Retinal pigment epithelial cell (primary cell): Measurements from ENCODE around the gene ADGRD1.

Experiments used
- DNase-seq: peaks from one replicate; pipeline ENCODE4 v3.0.0-alpha.2; 2010; ENCODE audit warnings: low read depth
- H3K4me3 ChIP-seq: 2 replicates; pipeline ENCODE4 v1.5.1; 2011; ENCODE audit warnings: mild to moderate bottlenecking, low read length, control low read depth, moderate library complexity
- TF ChIP-seq, protein P1 (sequence below): conservative IDR thresholded peaks from 2 replicates; pipeline ENCODE4 v1.5.1; 2011; ENCODE audit warnings: low read depth, low read length, control low read depth, inconsistent platforms

The ADGRD1 gene

DNA sequence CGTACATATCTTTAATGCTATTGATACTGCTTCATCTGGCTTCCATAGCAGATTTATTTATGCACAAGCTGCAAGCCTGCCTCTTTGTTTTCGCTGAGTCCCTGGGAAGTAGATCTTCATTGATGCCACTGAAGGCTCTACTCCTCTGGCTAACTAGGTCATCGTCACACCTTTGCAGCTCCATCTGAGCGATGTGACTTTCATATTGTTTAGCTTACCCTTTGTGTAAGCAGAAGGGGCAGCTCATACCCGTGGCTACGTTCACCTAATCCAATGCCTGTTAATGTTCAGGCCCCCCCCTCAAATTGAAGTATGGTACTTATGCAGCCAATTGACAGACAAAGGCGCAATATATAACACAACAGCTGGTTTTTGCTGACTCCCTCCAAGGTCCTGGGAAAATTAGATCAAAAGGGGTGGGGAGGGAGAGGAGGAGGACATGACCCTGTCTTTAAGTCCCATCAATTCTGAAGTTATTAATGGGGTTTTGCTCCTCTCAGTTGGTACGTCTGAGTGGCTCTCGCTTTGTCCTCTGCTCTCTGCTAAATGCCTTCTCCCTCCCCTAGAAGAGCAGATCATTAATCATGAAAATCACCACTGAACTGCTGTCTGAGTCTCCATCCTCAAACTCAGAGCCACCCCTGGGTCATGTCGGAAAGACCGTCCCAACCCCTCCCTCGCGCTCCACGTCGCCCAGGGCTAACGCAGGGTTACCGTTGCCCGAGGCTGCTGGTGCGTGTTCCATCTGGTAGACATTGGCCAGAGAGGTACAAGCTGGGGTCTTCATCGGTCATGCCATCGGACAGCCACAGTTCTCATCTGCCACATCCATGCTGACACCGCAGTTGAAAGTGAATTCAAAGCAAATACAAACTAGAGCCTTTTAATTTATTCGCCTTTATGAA lies 128.8 kb downstream of the ADGRD1 start:
- no peak for DNase-seq
- H3K4me3 ChIP-seq, result no peak overlapping the region
- TF ChIP-seq, protein P1, sequence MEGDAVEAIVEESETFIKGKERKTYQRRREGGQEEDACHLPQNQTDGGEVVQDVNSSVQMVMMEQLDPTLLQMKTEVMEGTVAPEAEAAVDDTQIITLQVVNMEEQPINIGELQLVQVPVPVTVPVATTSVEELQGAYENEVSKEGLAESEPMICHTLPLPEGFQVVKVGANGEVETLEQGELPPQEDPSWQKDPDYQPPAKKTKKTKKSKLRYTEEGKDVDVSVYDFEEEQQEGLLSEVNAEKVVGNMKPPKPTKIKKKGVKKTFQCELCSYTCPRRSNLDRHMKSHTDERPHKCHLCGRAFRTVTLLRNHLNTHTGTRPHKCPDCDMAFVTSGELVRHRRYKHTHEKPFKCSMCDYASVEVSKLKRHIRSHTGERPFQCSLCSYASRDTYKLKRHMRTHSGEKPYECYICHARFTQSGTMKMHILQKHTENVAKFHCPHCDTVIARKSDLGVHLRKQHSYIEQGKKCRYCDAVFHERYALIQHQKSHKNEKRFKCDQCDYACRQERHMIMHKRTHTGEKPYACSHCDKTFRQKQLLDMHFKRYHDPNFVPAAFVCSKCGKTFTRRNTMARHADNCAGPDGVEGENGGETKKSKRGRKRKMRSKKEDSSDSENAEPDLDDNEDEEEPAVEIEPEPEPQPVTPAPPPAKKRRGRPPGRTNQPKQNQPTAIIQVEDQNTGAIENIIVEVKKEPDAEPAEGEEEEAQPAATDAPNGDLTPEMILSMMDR, result no peak

DNA sequence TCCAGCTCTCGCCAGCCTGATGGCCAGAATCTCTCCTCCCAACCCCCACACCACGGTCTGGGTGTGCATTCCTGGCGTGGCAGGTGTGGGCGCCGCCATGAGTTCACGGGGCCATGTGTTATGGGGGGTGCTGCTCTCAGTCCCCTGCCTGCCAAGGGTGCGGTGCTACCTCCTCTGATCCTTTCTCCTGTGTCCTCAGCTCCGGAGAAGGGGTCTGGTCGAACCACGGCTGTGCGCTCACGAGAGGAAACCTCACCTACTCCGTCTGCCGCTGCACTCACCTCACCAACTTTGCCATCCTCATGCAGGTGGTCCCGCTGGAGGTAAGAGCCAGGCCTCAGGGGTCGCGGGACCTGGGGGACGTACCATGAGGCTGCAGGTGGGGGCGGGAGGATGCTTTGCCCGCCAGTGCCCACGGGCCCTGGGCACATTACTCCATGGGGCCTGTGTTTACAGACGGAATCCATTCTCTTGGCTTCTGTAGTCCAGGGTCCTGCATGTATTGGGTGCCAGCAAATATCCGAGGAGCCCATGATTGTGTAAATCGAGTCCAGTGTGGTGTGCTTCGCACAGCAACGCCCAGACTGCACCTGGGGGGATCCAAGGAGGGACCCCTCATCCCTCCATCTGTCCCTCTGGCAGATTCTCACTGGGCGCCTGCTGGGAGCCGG lies 130.8 kb downstream of the ADGRD1 start:
- no peak for DNase-seq
- H3K4me3 ChIP-seq, result no peak overlapping the region
- TF ChIP-seq, protein P1, result no peak

GRCh38 chr12:131085125-131085815 lies 131.6 kb downstream of the ADGRD1 start:
- TF ChIP-seq, protein P1, result no peak
- no peak for DNase-seq
- no peak overlapping the region for H3K4me3 ChIP-seq

DNA sequence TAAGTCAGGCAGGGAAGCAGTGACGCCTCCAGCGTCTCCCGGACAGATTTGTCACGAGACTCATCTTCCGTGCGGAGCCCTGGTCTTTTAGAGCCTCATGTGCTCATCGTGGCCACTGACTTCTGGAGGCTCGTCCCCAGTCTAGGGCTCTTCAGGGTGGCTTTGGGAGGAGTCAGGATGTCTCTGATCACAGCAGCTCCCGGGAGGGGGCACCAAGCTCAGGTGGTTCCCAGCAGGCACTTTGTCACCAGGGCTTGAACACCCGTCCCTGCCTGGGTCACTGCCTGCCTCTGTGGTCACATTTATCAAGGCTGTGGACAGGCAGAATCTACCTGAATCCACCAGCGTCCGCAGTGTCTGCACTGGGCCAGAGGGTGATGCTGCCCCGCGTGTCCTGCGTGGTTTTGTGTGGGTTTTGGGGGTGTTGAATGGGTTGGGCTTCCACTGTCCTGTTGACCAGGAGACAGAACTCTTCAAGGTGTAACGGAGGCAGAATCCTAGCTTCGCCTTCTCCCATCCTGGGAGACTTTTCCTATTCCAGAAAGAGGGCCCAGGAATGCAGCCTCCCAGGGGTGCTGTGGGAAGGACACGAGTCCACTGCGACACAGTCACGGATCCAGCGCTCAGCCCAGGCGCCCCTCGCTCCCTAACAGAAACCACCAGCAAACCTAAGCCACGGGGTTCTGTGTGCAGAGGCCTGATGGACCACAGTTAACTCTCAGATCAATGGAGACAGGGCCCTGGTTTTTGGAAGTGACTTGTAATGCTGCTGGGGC lies 132.3 kb downstream of the ADGRD1 start:
- TF ChIP-seq, protein P1, result no peak
- no peak for DNase-seq
- no peak overlapping the region for H3K4me3 ChIP-seq

GRCh38 chr12:131087302-131087818 lies 133.7 kb downstream of the ADGRD1 start:
- TF ChIP-seq, protein P1, result no peak
- H3K4me3 ChIP-seq, result no peak overlapping the region
- DNase-seq, result no peak

- no peak overlapping the region for H3K4me3 ChIP-seq
- TF ChIP-seq, protein P1, result no peak
- no peak for DNase-seq
Observed at GRCh38 chr12:131087991-131088700, 134.4 kb downstream of the ADGRD1 start.
